PFSK-1 (cell line): ENCODE results near the gene DPP8.

ENCODE experiments used
- FOXP2 ChIP-seq: optimal IDR thresholded peaks from 2 replicates; pipeline ENCODE3; 2011; ENCODE audit warnings: borderline replicate concordance, control low read depth, inconsistent platforms; ENCODE audit not compliant: insufficient read depth; ENCODE audit errors: extremely low read length, extremely low read depth
- POLR2AphosphoS5 ChIP-seq: IDR thresholded peaks from 2 replicates; pipeline ENCODE4 v1.6.1; 2012; ENCODE audit warnings: low read depth, mild to moderate bottlenecking, control low read depth, low read length, moderate library complexity
- REST ChIP-seq, 2 experiments: IDR thresholded peaks; 2 replicates each; pipeline versions ENCODE4 v1.6.1 to v1.8.0; 2011 to 2012; ENCODE audit warnings: low read depth in 2 of 2, low read length in 2 of 2, control low read depth in 1 of 2, inconsistent platforms in 1 of 2, mild to moderate bottlenecking in 1 of 2, moderate library complexity in 1 of 2; ENCODE audit not compliant: insufficient read depth in 1 of 2
- SIN3A ChIP-seq: IDR thresholded peaks from 2 replicates; pipeline ENCODE4 v1.6.1; 2012; ENCODE audit warnings: mild to moderate bottlenecking, low read length, moderate library complexity, borderline replicate concordance; ENCODE audit not compliant: insufficient read depth
- TAF1 ChIP-seq: IDR thresholded peaks from 2 replicates; pipeline ENCODE4 v1.6.1; 2012; ENCODE audit warnings: low read length, control low read depth, borderline replicate concordance; ENCODE audit not compliant: insufficient read depth

The DPP8 gene

GRCh38 chr15:65394936-65395335, 122.6 kb downstream of the DPP8 start:
- TF ChIP-seq SIN3A (no peak), POLR2AphosphoS5 (no peak), FOXP2 (no peak), REST (IDR thresholded peaks at IDR 0.05; ENCODE audit: insufficient read depth in 1 of 2, low read depth in 2 of 2, low read length in 2 of 2) (no peak), TAF1 (no peak)

DNA sequence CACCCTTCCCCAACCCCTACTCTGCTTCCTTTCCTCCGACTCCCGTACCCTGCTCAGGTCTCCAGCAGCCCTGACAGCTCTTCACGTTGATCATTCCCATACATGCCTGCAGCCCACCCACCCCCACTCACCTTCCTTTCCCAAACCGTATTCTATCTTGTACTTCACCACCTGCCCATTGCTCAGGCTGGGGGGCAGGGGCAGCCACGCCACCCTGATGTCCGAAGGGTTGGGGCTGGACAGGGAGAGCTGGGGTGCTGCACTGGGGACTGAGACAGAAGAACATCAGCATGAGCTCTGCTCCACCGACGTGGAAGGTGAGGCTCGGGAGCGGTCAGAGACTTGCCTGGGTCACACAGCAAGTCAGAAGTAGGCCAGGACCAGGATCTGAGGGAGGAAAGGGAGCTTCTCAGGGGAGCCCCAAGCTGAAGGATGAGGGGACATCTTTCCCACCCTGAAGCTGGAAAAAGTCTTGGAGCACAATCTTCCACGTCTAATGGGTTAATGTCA, 123.2 kb downstream of the DPP8 start:
- TF ChIP-seq SIN3A (no peak), TAF1 (no peak), REST (IDR thresholded peaks at IDR 0.05; ENCODE audit: insufficient read depth in 1 of 2, low read depth in 2 of 2, low read length in 2 of 2) (no peak), POLR2AphosphoS5 (no peak), FOXP2 (no peak)

- TF ChIP-seq POLR2AphosphoS5: no peak
- TF ChIP-seq REST (IDR thresholded peaks at IDR 0.05; ENCODE audit: insufficient read depth in 1 of 2, low read depth in 2 of 2, low read length in 2 of 2): no peak
- TF ChIP-seq FOXP2: no peak
- TF ChIP-seq SIN3A: no peak
- no peak for TF ChIP-seq TAF1
Measured at GRCh38 chr15:65393557-65393956, 123.9 kb downstream of the DPP8 start.

DNA sequence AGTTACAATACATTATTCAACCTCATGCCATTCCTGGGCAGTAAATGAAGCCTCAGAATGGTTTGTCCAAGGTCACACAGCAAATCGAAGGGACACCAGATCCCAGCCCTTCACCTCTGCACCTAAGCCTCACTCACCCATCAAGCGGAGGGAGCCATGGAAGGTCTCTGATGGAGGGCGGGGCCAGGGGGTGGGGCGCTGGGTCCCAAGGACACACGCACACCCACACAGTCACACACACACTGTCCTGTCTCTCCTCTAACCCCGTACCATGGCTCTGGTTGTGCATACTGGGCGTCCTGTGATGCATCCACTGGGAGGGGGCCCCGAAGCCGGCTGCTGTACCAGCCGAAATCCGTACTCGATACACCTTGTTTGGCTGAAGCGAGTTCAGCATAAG, 124.4 kb downstream of the DPP8 start:
- no peak for TF ChIP-seq POLR2AphosphoS5
- TF ChIP-seq REST (IDR thresholded peaks at IDR 0.05; ENCODE audit: insufficient read depth in 1 of 2, low read depth in 2 of 2, low read length in 2 of 2): no peak
- no peak for TF ChIP-seq FOXP2
- no peak for TF ChIP-seq TAF1
- TF ChIP-seq SIN3A: no peak
